CD4-positive, alpha-beta memory T cell (primary cell): ENCODE data around the gene FBXO7. TPM values are rescaled to one million over a fixed set of nuclear protein-coding genes. Genes with fewer than 3 reads are reported as not detected.

ENCODE experiments used
- CTCF ChIA-PET: fragments of 350-600 bp; sonication (Branson Sonifier 250); formaldehyde crosslinking; loops from one replicate; lab custom pipeline; 2021; ENCODE audit warnings: inconsistent platforms; ENCODE audit not compliant: partially characterized antibody; lab: Charles Lee
- POLR2A ChIA-PET: fragments of 350-600 bp; sonication (Branson Sonifier 250); formaldehyde crosslinking; loops from one replicate; lab custom pipeline; 2021; ENCODE audit not compliant: partially characterized antibody; lab: Charles Lee
- DNase-seq, 5 donors: peaks; one replicate each; pipeline versions ENCODE4 v3.0.0 to v3.0.0-alpha.2; 2020 to 2022; ENCODE audit warnings: mixed read lengths in 1 of 5
- H3K27ac ChIP-seq: one replicate; pipeline ENCODE4 v1.7.0; 2013; ENCODE audit warnings: low read depth, low read length
- H3K27me3 ChIP-seq: 2 replicates; pipeline ENCODE4 v1.7.0; 2013; ENCODE audit warnings: mild to moderate bottlenecking, low read length, moderate library complexity; ENCODE audit not compliant: insufficient read depth
- H3K36me3 ChIP-seq: 2 replicates; pipeline ENCODE4 v1.7.0; 2013; ENCODE audit warnings: mild to moderate bottlenecking, low read length, moderate library complexity; ENCODE audit not compliant: insufficient read depth
- H3K4me1 ChIP-seq: 2 replicates; pipeline ENCODE4 v1.7.0; 2013; ENCODE audit warnings: mild to moderate bottlenecking, low read length, moderate library complexity; ENCODE audit not compliant: insufficient read depth
- H3K4me3 ChIP-seq, 2 donors: one replicate each; pipeline ENCODE4 v1.7.0; 2013; ENCODE audit warnings: low read length in 2 of 2, mild to moderate bottlenecking in 1 of 2
- H3K9me3 ChIP-seq, 2 donors: one replicate each; pipeline ENCODE4 v1.7.0; 2013; ENCODE audit warnings: low read length in 2 of 2, control low read depth in 1 of 2; ENCODE audit not compliant: control insufficient read depth in 1 of 2
- H3K27ac Mint-ChIP-seq, 7 donors: one replicate each; pipeline ENCODE4 v1.8.0; 2020 to 2021; ENCODE audit warnings: mixed read lengths in 7 of 7, mild to moderate bottlenecking in 6 of 7, inconsistent platforms in 3 of 7, moderate library complexity in 3 of 7
- H3K27me3 Mint-ChIP-seq, 2 donors: one replicate each; pipeline ENCODE4 v1.8.0; 2020 to 2021; ENCODE audit warnings: mixed read lengths in 2 of 2
- H3K36me3 Mint-ChIP-seq, 2 donors: one replicate each; pipeline ENCODE4 v1.8.0; 2020 to 2021; ENCODE audit warnings: mixed read lengths in 2 of 2, inconsistent platforms in 1 of 2, mild to moderate bottlenecking in 1 of 2
- H3K4me1 Mint-ChIP-seq, 4 donors: one replicate each; pipeline ENCODE4 v1.8.0; 2020 to 2021; ENCODE audit warnings: mixed read lengths in 4 of 4, mild to moderate bottlenecking in 1 of 4
- H3K4me3 Mint-ChIP-seq, 8 donors: one replicate each; pipeline ENCODE4 v1.8.0; 2020 to 2021; ENCODE audit warnings: mixed read lengths in 8 of 8, mild to moderate bottlenecking in 7 of 8, moderate library complexity in 6 of 8, inconsistent platforms in 3 of 8
- H3K9me3 Mint-ChIP-seq, 8 donors: one replicate each; pipeline ENCODE4 v1.8.0; 2020 to 2021; ENCODE audit warnings: mixed read lengths in 8 of 8, mild to moderate bottlenecking in 5 of 8, inconsistent platforms in 3 of 8, moderate library complexity in 1 of 8
- intact Hi-C: fragments of 100-400 bp; cut with micrococcal nuclease; formaldehyde crosslinking; loops from one replicate; pipeline ENCODE4 v1.15.1; 2023
- polyA plus RNA-seq, 2 donors: library from polyadenylated mRNA; unstranded; fragments of 300-500 nt; fragmentation: Illumina TruSeq; gene quantifications; one replicate each; pipeline ENCODE4 v1.2.3, GENCODE V29; 2021
- total RNA-seq, 2 experiments: library from RNA; stranded (reverse); gene quantifications; one replicate each; pipeline ENCODE4 v1.2.3, GENCODE V29; 2021

The FBXO7 gene
- total and polyA plus RNA-seq, 4 experiments from 2014 or later, result 89.3 to 189 (median 120) TPM

- intact Hi-C loops, result no loop called here
- no peak overlapping the region for H3K4me3 Mint-ChIP-seq
- no peaks in the 10 kb centered on the region for H3K4me1 Mint-ChIP-seq
- H3K9me3 ChIP-seq, result no peaks in the 10 kb centered on the region
- H3K36me3 Mint-ChIP-seq, result no peaks in the 10 kb centered on the region
- no peaks in the 10 kb centered on the region for H3K36me3 ChIP-seq
- ChIA-PET POLR2A (interaction anchor here (0.6 kb wide), 1 partner anchor 83 kb away, joined by 3 read pairs; no protein-coding TSS in a partner anchor), CTCF (interaction anchor here (1.7 kb wide), 1 partner anchor 13 kb away, joined by 19 read pairs; no protein-coding TSS in a partner anchor)
- no peaks in the 10 kb centered on the region for H3K27me3 ChIP-seq
- H3K4me3 ChIP-seq, result no peak overlapping the region
- H3K4me1 ChIP-seq, result no peaks in the 10 kb centered on the region
- H3K27me3 Mint-ChIP-seq, result no peaks in the 10 kb centered on the region
- H3K9me3 Mint-ChIP-seq, result peaks cover 0 to 9% (median 0%) of the 10 kb centered on the region in 8 donors
- DNase-seq, result no peak
- H3K27ac ChIP-seq, result no peak overlapping the region
- H3K27ac Mint-ChIP-seq, result no peak overlapping the region
These were observed 42.9 kb downstream of the FBXO7 start for GRCh38 chr22:32517488-32517887.

- peaks cover 0 to 9% (median 0%) of the 10 kb centered on the region in 8 donors for H3K9me3 Mint-ChIP-seq
- no peaks in the 10 kb centered on the region for H3K4me1 ChIP-seq
- H3K4me1 Mint-ChIP-seq, result no peaks in the 10 kb centered on the region
- H3K27ac ChIP-seq, result no peak overlapping the region
- H3K27me3 ChIP-seq, result no peaks in the 10 kb centered on the region
- no peak overlapping the region for H3K4me3 ChIP-seq
- CTCF ChIA-PET, result interaction anchor here (1.7 kb wide), 1 partner anchor 12 kb away, joined by 19 read pairs; no protein-coding TSS in a partner anchor
- POLR2A ChIA-PET, result no interaction called here
- H3K27ac Mint-ChIP-seq, result no peak overlapping the region
- H3K9me3 ChIP-seq, result no peaks in the 10 kb centered on the region
- H3K36me3 Mint-ChIP-seq, result no peaks in the 10 kb centered on the region
- no peak overlapping the region for H3K4me3 Mint-ChIP-seq
- H3K36me3 ChIP-seq, result no peaks in the 10 kb centered on the region
- intact Hi-C loops, result no loop called here
- no peak for DNase-seq
- no peaks in the 10 kb centered on the region for H3K27me3 Mint-ChIP-seq
These were observed 43.3 kb downstream of the FBXO7 start for GRCh38 chr22:32517921-32518320.

- Histone ChIP-seq H3K9me3 (no peaks in the 10 kb centered on the region), H3K36me3 (no peaks in the 10 kb centered on the region), H3K4me3 (no peak overlapping the region), H3K27ac (no peak overlapping the region), H3K27me3 (no peaks in the 10 kb centered on the region), H3K4me1 (no peaks in the 10 kb centered on the region)
- no peak overlapping the region for H3K27ac Mint-ChIP-seq
- DNase-seq, result no peak
- intact Hi-C loops, result no loop called here
- H3K9me3 Mint-ChIP-seq, result peaks cover 0 to 9% (median 0%) of the 10 kb centered on the region in 8 donors
- no peaks in the 10 kb centered on the region for H3K27me3 Mint-ChIP-seq
- no peaks in the 10 kb centered on the region for H3K4me1 Mint-ChIP-seq
- ChIA-PET POLR2A (no interaction called here), CTCF (interaction anchor here (1.2 kb wide), 1 partner anchor 10 kb away, joined by 3 read pairs; no protein-coding TSS in a partner anchor)
- no peaks in the 10 kb centered on the region for H3K36me3 Mint-ChIP-seq
- H3K4me3 Mint-ChIP-seq, result no peak overlapping the region
These were observed 43.8 kb downstream of the FBXO7 start for GRCh38 chr22:32518381-32518780.

- Histone ChIP-seq H3K4me3 (no peak overlapping the region), H3K4me1 (no peaks in the 10 kb centered on the region), H3K9me3 (no peaks in the 10 kb centered on the region), H3K27ac (no peak overlapping the region), H3K27me3 (no peaks in the 10 kb centered on the region), H3K36me3 (no peaks in the 10 kb centered on the region)
- CTCF ChIA-PET, result interaction anchor here (1.2 kb wide), 1 partner anchor 10 kb away, joined by 3 read pairs; no protein-coding TSS in a partner anchor
- Mint-ChIP-seq H3K4me1 (no peaks in the 10 kb centered on the region), H3K27ac (no peak overlapping the region), H3K4me3 (no peak overlapping the region), H3K36me3 (no peaks in the 10 kb centered on the region), H3K27me3 (no peaks in the 10 kb centered on the region), H3K9me3 (peaks cover 0 to 9% (median 0%) of the 10 kb centered on the region in 8 donors)
- intact Hi-C loops, result no loop called here
- POLR2A ChIA-PET, result no interaction called here
- DNase-seq, result no peak
These were observed 44.2 kb downstream of the FBXO7 start for GRCh38 chr22:32518848-32519247.

GRCh38 chr22:32520612-32521011 is 46.0 kb downstream of the FBXO7 start:
- Histone ChIP-seq H3K27ac (no peak overlapping the region), H3K27me3 (no peaks in the 10 kb centered on the region), H3K4me3 (no peak overlapping the region), H3K36me3 (no peaks in the 10 kb centered on the region), H3K4me1 (no peaks in the 10 kb centered on the region), H3K9me3 (no peaks in the 10 kb centered on the region)
- H3K4me1 Mint-ChIP-seq, result no peaks in the 10 kb centered on the region
- H3K27me3 Mint-ChIP-seq, result no peaks in the 10 kb centered on the region
- CTCF ChIA-PET, result no interaction called here
- H3K27ac Mint-ChIP-seq, result no peak overlapping the region
- no peaks in the 10 kb centered on the region for H3K36me3 Mint-ChIP-seq
- no peak overlapping the region for H3K4me3 Mint-ChIP-seq
- peaks cover 0 to 9% (median 0%) of the 10 kb centered on the region in 8 donors for H3K9me3 Mint-ChIP-seq
- no peak for DNase-seq
- POLR2A ChIA-PET, result interaction anchor here (0.9 kb wide), 1 partner anchor 23 kb away, joined by 3 read pairs; no protein-coding TSS in a partner anchor
- intact Hi-C loops, result no loop called here

- Histone ChIP-seq H3K4me1 (no peaks in the 10 kb centered on the region), H3K27me3 (no peaks in the 10 kb centered on the region), H3K4me3 (no peak overlapping the region), H3K9me3 (no peaks in the 10 kb centered on the region), H3K27ac (no peak overlapping the region), H3K36me3 (no peaks in the 10 kb centered on the region)
- Mint-ChIP-seq H3K9me3 (peaks cover 0 to 9% (median 0%) of the 10 kb centered on the region in 8 donors), H3K27me3 (peaks cover 0 to 1% of the 10 kb centered on the region in 2 donors), H3K36me3 (no peaks in the 10 kb centered on the region), H3K4me1 (no peaks in the 10 kb centered on the region), H3K4me3 (no peak overlapping the region), H3K27ac (no peak overlapping the region)
- POLR2A ChIA-PET, result no interaction called here
- CTCF ChIA-PET, result no interaction called here
- no peak for DNase-seq
- intact Hi-C loops, result no loop called here
These were observed 47.6 kb downstream of the FBXO7 start for GRCh38 chr22:32522237-32522636.

- ChIA-PET CTCF (interaction anchor here (1.0 to 3.2 kb wide), 3 partner anchors 265 to 473 kb away, joined by 3 to 38 read pairs (median 8); no protein-coding TSS in a partner anchor), POLR2A (no interaction called here)
- H3K9me3 ChIP-seq, result no peaks in the 10 kb centered on the region
- H3K36me3 Mint-ChIP-seq, result no peaks in the 10 kb centered on the region
- no peak for DNase-seq
- H3K9me3 Mint-ChIP-seq, result peaks cover 0 to 1% (median 0%) of the 10 kb centered on the region in 8 donors
- H3K4me1 Mint-ChIP-seq, result no peaks in the 10 kb centered on the region
- H3K4me3 ChIP-seq, result no peak overlapping the region
- intact Hi-C loops, result no loop called here
- no peak overlapping the region for H3K27ac ChIP-seq
- H3K27ac Mint-ChIP-seq, result no peak overlapping the region
- no peak overlapping the region for H3K4me3 Mint-ChIP-seq
- H3K36me3 ChIP-seq, result no peaks in the 10 kb centered on the region
- H3K27me3 ChIP-seq, result no peaks in the 10 kb centered on the region
- H3K4me1 ChIP-seq, result no peaks in the 10 kb centered on the region
- H3K27me3 Mint-ChIP-seq, result peaks cover 5% of the 10 kb centered on the region in 2 donors
These were observed 53.1 kb downstream of the FBXO7 start for GRCh38 chr22:32527756-32528155.
